GM04504 (cell line): ENCODE results near the gene B4GALT3.
A peak's percentile ranks its signal among the peaks of the same experiment; 100 is the strongest.

ENCODE experiments used
- DNase-seq: peaks from one replicate; pipeline ENCODE4 v3.0.0-alpha.2; 2012; ENCODE audit warnings: low read depth

Gene B4GALT3

GRCh38 chr1:161162806-161163205 lies 14.5 kb downstream of the B4GALT3 start:
- no peak for DNase-seq

DNA sequence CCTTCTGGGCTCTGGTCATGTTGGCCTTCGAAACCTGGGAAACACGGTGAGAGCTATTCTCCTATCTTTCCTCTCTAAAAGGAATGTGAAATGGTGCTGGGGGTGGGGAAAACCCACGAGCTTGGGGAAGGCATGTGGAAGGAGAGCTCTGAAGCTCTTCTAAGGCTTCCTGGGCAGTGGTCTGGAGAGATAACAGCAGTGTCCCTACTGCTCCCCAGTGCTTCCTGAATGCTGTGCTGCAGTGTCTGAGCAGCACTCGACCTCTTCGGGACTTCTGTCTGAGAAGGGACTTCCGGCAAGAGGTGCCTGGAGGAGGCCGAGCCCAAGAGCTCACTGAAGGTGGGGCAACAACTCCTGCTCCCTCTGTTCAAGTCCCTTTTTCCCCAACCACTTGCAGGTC lies 15.3 kb downstream of the B4GALT3 start:
- no peak for DNase-seq

DNA sequence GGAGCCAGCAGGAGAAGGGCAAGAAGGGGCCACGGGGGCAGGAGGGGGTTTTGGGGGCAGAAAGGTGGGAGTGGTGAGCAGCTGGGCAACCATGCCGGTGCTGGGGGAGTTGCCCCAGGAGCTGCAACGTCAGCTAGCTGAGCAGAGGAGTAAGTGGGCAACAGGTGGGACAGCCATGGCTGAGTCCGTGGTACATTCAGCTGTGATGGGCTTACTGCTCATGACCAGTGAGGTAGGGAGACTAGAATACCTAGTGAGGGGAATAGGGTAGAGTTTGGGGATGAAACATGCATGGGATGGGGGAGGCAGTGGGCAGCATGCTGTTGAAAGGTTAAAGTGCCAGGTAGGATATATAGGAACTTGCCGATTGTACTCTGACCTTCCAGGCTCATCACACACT lies 15.7 kb downstream of the B4GALT3 start:
- DNase-seq = no peak

- no peak for DNase-seq
These were observed 16.6 kb downstream of the B4GALT3 start for GRCh38 chr1:161160671-161161145.

DNA sequence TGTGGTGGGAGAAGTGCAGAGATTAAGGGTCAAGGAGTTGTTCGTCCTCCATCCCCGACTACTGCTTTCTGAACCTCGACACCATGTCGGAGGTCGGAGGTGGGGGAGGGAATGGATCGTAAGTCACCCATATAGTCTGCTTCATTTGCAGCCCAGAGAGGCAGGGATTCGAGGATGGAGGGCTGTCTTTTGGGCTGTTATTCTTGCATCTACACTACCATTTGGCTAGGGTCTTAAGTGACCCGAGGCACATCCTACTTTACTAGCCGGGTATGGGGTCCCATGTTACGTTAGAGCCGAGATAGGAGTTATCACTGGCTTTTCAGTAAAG lies 17.4 kb downstream of the B4GALT3 start:
- DNase-seq = no peak

GRCh38 chr1:161159087-161159912 lies 18.0 kb downstream of the B4GALT3 start, which contains the start of gene USP21:
Gene USP21 (plus strand): TSS chr1:161159500. CDS start chr1:161160641, 1,141 bp downstream.
- peak; percentile 73 for DNase-seq

DNA sequence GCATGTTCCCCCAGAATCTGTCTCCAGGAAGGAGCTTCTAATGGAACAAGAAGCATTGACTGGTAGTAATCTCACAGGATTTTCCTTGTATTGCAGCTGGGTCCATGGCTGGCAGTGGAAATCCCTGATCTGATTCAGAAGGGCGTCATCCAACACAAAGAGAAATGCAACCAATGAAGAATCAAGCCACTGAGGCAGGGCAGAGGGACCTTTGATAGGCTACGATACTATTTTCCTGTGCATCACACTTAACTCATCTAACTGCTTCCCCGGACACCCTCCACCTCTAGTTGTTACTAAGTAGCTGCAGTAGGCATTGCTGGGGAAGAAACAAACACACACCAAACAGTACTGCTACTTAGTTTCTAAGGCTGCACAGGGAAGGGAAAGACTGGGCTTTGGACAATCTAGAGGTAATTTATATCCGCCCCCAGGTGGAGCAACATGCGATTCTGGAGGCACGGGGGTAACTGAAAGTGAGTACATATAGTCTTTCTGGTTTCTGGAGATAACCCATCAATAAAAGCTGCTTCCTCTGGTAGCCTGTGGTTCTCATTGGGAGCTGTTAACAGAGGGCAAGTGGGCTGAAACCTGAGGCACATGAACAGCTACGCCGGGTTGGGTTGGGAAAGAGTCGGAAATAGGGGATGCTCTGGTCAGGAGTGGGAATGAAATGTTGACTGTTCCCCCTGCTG lies 18.8 kb downstream of the B4GALT3 start:
- no peak for DNase-seq

DNA sequence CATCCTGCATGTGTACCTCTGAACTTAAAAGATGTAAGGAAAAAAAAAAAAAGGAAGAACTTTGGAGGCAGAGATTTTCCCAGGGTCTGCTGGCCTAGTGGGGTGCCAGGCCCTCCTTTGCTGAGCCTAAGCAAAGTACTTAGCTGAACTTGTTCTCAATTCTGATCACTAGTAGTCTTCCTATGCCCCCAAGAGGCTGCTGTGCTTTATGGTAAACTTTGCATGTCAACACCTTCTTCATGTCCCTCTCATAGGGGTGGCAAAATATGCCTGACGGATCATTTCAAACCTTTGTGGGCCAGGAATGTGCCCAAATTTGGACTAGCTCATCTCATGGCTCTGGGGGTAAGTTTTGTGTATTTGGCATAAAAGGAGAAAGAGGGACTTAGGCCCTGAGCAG lies 19.4 kb downstream of the B4GALT3 start:
- DNase-seq = no peak

GRCh38 chr1:161153682-161154337 lies 23.5 kb downstream of the B4GALT3 start, which contains the start of gene UFC1:
Gene UFC1 (plus strand): TSS chr1:161153978. CDS start chr1:161153998, 20 bp downstream.
- DNase-seq = peak; percentile 77

GRCh38 chr1:161153176-161153575 lies 24.1 kb downstream of the B4GALT3 start:
- no peak for DNase-seq

GRCh38 chr1:161145832-161146231 lies 31.5 kb downstream of the B4GALT3 start:
- DNase-seq = no peak

DNA sequence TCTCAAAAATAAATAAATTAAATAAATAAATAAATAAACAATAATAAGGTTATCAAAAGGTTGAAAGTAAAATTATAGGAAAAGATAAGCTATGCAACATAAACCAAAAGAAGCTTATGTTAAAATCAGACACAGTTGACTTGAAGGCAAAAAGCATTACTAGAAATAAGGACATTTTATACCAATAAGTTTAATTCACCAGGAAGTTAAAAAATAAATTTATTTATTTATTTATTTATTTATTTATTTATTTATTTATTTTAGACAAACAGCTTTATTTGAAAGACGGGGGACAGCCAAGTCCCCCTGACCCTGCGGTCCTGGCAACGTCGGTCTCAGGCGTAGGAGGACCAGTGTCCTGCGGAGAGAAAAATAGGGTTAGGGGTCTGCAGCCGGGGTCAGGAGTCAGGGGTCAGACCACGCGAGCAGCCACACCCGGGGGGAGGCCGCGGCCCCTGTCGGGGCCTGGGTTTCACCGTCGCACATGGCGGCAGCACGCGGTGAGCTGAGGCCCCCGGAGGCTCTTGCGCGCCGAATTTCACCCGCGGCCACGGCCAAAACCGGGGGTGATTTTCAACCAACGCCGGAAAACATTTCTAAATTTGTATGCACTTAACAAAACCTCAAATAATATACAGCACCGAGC lies 36.4 kb downstream of the B4GALT3 start:
- no peak for DNase-seq

- DNase-seq = no peak
These were observed 37.5 kb downstream of the B4GALT3 start for GRCh38 chr1:161139766-161140165.

GRCh38 chr1:161138431-161138830 lies 38.9 kb downstream of the B4GALT3 start:
- DNase-seq = no peak

- no peak for DNase-seq
These were observed 39.4 kb downstream of the B4GALT3 start for GRCh38 chr1:161137881-161138280.

DNA sequence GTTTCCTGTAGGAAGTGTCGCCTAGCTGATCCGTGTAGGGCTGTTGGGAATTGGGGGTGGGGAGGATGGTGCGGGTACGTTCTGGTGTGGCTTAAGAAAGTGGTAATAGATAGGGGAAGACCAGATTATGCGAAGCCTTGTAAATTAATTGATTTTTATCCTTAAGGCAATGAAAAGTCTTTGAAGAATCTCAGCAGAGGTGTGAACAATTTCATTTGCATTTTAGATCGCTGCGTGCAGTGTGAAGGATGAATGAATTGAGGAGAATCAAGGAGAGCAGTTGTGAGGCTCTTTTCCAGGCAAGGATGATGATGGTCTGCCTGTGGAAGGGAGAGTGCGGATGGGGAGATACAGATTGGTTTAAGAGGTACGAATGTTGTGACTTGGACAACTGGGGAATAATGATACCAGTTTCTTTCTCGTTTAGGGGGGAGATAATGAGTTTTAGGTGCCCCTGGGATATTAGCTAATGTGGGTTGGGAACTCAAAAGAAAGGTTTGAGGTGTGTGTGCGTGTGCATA lies 44.0 kb downstream of the B4GALT3 start:
- DNase-seq = no peak

- peak; percentile 92 for DNase-seq
These were observed 44.7 kb downstream of the B4GALT3 start, which contains the start of gene DEDD for GRCh38 chr1:161132410-161133219. Gene DEDD (minus strand): TSS chr1:161132667. CDS start chr1:161124462, 8,205 bp downstream.

- no peak for DNase-seq
These were observed 45.5 kb downstream of the B4GALT3 start for GRCh38 chr1:161131523-161132409.

DNA sequence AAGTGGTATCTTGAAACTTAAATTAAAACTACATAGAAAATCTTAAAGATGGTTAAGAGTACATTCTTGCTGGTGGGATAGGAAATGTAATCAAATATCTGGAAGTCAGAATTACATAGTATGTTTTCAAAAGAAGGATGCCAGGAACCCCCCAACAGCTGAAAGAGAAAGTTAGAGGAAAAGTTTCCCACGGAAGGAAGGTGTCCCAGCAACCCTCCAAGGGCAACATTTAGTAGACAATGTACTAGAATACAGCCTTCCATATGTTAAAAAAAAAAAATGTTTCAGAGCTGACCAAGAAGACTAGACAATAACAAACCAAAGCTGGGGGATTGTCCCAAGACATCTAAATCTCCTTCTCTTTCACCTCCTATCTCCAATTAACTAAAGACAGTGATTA lies 47.0 kb downstream of the B4GALT3 start:
- DNase-seq = no peak
